T-helper 1 cell treated with Interleukin-12 subunit alpha and Interleukin-12 subunit beta and Interleukin-4 antibody, amounts not matched to agents 30 μg/mL and 1 μg/mL, for 36 hours (primary cell): ENCODE results near the gene NAIF1.
A peak's percentile ranks its signal among the peaks of the same experiment; 100 is the strongest.

Experiments used
- H3K27ac Mint-ChIP-seq: one replicate; pipeline ENCODE4 v1.8.0; 2021; ENCODE audit warnings: mild to moderate bottlenecking, mixed read lengths
- H3K27me3 Mint-ChIP-seq: one replicate; pipeline ENCODE4 v1.8.0; 2021; ENCODE audit warnings: low read depth, mixed read lengths
- H3K36me3 Mint-ChIP-seq: one replicate; pipeline ENCODE4 v1.8.0; 2021; ENCODE audit warnings: low read depth, mixed read lengths
- H3K4me1 Mint-ChIP-seq: one replicate; pipeline ENCODE4 v1.8.0; 2021; ENCODE audit warnings: low read depth, mixed read lengths
- H3K4me3 Mint-ChIP-seq: one replicate; pipeline ENCODE4 v1.8.0; 2021; ENCODE audit warnings: mild to moderate bottlenecking, moderate library complexity, mixed read lengths
- H3K9me3 Mint-ChIP-seq: one replicate; pipeline ENCODE4 v1.8.0; 2021; ENCODE audit warnings: mixed read lengths

NAIF1 gene

GRCh38 chr9:128062846-128063831 lies 4.0 kb downstream of the NAIF1 start:
- H3K27ac Mint-ChIP-seq: no peak overlapping the region
- peaks cover 18% of the 10 kb centered on the region for H3K36me3 Mint-ChIP-seq
- H3K4me3 Mint-ChIP-seq: no peak overlapping the region
- no peaks in the 10 kb centered on the region for H3K9me3 Mint-ChIP-seq
- H3K4me1 Mint-ChIP-seq: peaks cover 26% of the 10 kb centered on the region
- H3K27me3 Mint-ChIP-seq: no peaks in the 10 kb centered on the region

- peak overlapping the region; percentile 42 for H3K27ac Mint-ChIP-seq
- no peak overlapping the region for H3K4me3 Mint-ChIP-seq
- no peaks in the 10 kb centered on the region for H3K27me3 Mint-ChIP-seq
- H3K9me3 Mint-ChIP-seq: no peaks in the 10 kb centered on the region
- peaks cover 18% of the 10 kb centered on the region for H3K36me3 Mint-ChIP-seq
- H3K4me1 Mint-ChIP-seq: peaks cover 26% of the 10 kb centered on the region
Observed at GRCh38 chr9:128062279-128062678, 4.8 kb downstream of the NAIF1 start.

DNA sequence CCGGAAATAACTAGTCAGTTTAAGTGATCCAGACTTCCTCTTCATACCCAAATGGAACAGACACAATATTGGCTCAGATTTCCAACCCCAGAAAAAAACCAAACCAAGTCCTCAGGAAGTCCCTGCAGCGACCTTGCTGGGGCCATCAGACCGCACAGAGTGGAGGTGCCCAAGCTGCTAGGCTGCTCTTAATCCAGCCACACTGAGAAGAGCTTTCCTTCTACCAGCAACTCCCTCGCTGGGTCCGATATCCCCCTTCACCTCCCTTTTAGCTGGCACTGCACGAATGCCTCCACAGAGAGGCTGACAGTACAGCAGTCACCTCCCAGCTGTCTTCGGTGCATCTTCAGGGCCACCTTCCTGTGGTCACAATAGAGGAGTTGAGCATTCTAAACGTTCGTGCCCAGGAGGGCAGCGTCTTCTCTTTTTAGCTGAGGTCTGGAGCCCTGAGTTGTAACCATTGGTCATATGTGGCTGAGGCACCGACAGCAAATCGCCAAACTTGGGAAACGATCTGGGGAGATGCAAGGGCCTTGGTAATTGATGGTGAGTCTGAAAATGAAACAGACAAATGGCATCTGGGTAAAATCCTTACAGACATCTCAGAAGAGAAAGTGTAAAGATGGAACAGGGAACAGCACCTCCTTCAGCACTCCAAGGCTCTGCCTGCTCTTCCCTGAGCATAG lies 5.7 kb downstream of the NAIF1 start:
- peak overlapping the region; percentile 57 for H3K27ac Mint-ChIP-seq
- peaks cover 26% of the 10 kb centered on the region for H3K4me1 Mint-ChIP-seq
- H3K4me3 Mint-ChIP-seq: peak overlapping the region; percentile 36
- no peaks in the 10 kb centered on the region for H3K9me3 Mint-ChIP-seq
- H3K36me3 Mint-ChIP-seq: peaks cover 18% of the 10 kb centered on the region
- no peaks in the 10 kb centered on the region for H3K27me3 Mint-ChIP-seq

GRCh38 chr9:128059365-128059983 lies 7.6 kb downstream of the NAIF1 start:
- no peaks in the 10 kb centered on the region for H3K9me3 Mint-ChIP-seq

GRCh38 chr9:128057724-128058409 lies 9.3 kb downstream of the NAIF1 start:
- Mint-ChIP-seq H3K27ac (no peak overlapping the region), H3K36me3 (peaks cover 7% of the 10 kb centered on the region)

More at GRCh38 chr9:128059365-128059983, 7.6 kb downstream of the NAIF1 start:
- Mint-ChIP-seq H3K36me3 (peaks cover 9% of the 10 kb centered on the region), H3K27ac (no peak overlapping the region), H3K4me1 (peaks cover 16% of the 10 kb centered on the region), H3K27me3 (peaks cover under 1% of the 10 kb centered on the region), H3K4me3 (no peak overlapping the region)

DNA sequence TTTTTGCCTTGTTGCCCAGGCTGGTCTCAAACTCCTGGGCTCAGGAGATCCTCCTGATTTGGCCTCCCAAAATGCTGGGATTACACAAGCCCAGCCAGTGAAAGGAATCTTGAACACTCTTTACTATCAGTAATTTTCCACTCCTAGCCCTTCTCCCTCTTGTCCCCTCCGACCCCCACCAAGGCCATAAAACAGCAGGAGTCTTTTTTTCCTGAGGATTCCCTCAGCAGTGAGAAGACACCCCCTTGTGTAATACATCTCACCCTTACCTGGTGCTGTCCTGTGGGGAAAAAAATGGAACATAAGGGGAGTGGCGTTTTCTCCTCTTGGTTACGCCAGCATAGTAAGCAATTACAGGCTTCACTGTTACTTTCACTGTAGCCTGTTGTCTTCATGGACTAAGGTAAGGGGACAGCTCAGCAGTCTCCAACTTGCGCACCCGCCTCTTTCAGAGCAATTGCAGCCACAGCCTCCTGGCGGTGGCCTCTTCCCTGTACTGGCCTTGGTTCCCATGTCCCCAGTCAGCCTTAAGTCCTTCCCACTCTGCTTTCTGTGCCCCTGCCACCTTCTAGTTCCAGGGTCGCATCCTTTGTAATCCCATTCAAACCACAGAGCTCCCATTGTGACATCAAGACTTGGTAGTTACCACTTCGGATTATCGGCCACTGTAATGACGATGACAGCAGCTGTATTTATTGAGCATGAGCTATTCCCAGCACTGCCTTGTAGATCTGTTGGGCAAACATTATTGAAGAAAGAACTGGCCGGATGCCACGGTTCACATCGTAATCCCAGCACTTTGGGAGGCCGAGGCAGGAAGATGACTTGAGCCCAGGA lies 10.0 kb downstream of the NAIF1 start:
- Mint-ChIP-seq H3K36me3 (peaks cover 3% of the 10 kb centered on the region), H3K4me3 (no peak overlapping the region), H3K27ac (no peak overlapping the region), H3K4me1 (peaks cover 8% of the 10 kb centered on the region), H3K9me3 (no peaks in the 10 kb centered on the region), H3K27me3 (peaks cover 9% of the 10 kb centered on the region)

More at GRCh38 chr9:128057724-128058409, 9.3 kb downstream of the NAIF1 start:
- no peak overlapping the region for H3K4me3 Mint-ChIP-seq
- H3K27me3 Mint-ChIP-seq: peaks cover 9% of the 10 kb centered on the region
- H3K9me3 Mint-ChIP-seq: no peaks in the 10 kb centered on the region
- peaks cover 13% of the 10 kb centered on the region for H3K4me1 Mint-ChIP-seq

DNA sequence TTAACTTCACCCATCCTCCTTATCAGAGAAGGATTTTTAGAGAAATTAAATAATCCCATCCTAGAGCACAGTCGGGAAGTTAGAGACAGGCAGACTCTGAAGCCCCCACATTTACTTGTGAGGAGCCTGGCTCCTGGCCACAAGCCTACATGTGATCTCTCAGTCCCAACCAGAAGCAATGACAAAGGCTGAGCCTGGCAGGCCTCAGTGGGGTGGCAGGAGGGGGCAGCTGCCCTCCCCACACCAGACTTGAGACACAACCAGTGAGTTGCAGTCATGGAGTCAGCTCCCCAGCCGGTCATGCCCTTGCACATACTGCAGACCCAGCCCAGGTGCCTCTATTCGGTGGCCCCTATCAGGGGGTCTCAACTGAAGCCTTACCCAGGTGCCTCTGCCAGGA lies 11.0 kb downstream of the NAIF1 start:
- H3K4me3 Mint-ChIP-seq: no peak overlapping the region
- H3K27me3 Mint-ChIP-seq: peaks cover 9% of the 10 kb centered on the region
- no peak overlapping the region for H3K27ac Mint-ChIP-seq
- no peaks in the 10 kb centered on the region for H3K36me3 Mint-ChIP-seq
- peaks cover under 1% of the 10 kb centered on the region for H3K4me1 Mint-ChIP-seq
- H3K9me3 Mint-ChIP-seq: no peaks in the 10 kb centered on the region

GRCh38 chr9:128055344-128056040 lies 11.6 kb downstream of the NAIF1 start:
- Mint-ChIP-seq H3K36me3 (no peaks in the 10 kb centered on the region), H3K27ac (no peak overlapping the region), H3K9me3 (no peaks in the 10 kb centered on the region), H3K4me1 (no peaks in the 10 kb centered on the region), H3K27me3 (peaks cover 9% of the 10 kb centered on the region), H3K4me3 (no peak overlapping the region)

DNA sequence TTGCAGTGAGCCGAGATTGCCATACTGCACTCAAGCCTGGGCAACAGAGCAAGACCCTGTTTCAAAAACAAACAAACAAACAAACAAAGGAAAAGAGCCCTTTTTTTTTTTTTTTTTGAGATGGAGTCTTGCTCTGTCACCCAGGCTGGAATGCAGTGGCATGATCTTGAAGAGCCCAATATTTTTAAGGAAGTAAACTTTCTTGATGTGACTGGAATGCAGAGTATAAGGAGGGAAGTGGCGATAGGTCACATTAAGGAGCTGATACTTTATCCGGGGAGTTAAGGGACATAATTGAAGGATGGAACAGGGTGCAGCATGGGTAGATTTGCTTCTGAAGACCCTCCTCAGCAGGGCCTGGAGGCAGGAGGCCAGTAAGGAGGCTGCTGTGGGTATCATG lies 13.0 kb downstream of the NAIF1 start:
- Mint-ChIP-seq H3K4me3 (no peak overlapping the region), H3K27me3 (peaks cover 9% of the 10 kb centered on the region), H3K4me1 (no peaks in the 10 kb centered on the region), H3K36me3 (no peaks in the 10 kb centered on the region), H3K27ac (no peak overlapping the region), H3K9me3 (no peaks in the 10 kb centered on the region)

- Mint-ChIP-seq H3K4me1 (no peaks in the 10 kb centered on the region), H3K9me3 (no peaks in the 10 kb centered on the region), H3K27ac (no peak overlapping the region), H3K4me3 (no peak overlapping the region), H3K27me3 (peaks cover 9% of the 10 kb centered on the region), H3K36me3 (no peaks in the 10 kb centered on the region)
Observed at GRCh38 chr9:128053560-128053959, 13.6 kb downstream of the NAIF1 start.

DNA sequence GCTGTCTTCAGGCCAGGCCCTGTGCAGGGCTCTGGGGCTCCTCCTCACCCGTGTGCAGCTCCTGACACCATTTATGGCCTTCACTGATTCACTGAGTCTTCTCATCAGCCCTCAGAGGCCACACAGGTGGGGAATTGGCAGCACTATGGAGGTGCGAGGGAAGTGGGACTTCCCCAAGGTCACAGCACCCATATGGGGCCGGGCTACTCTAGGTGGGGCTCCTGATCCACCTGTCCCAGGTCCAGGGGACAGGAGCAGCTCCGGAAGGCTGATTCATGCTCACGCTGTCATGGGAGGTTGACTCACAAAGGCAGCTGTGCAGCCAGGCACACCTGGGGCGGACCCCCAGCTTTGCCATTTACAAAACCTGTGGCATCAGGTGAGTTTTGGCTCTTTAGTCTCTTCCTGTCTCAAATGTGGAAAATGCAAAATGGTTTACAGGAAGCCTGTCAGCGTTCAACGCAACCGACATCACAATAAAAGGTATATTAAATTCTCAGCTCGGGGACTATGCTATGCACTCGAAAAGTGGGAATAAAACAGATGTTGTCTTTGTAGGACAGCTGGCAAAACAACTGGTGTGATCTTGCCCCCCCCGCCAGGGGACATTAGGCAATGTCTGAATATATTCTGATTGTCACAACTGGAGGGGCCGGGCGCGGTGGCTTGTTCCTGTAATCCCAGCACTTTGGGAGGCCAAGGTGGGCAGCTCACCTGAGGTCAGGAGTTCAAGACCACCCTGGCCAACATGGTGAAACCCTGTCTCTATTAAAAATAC lies 15.0 kb downstream of the NAIF1 start:
- Mint-ChIP-seq H3K4me1 (no peaks in the 10 kb centered on the region), H3K9me3 (no peaks in the 10 kb centered on the region), H3K27me3 (peaks cover 9% of the 10 kb centered on the region), H3K36me3 (no peaks in the 10 kb centered on the region), H3K27ac (no peak overlapping the region), H3K4me3 (no peak overlapping the region)

DNA sequence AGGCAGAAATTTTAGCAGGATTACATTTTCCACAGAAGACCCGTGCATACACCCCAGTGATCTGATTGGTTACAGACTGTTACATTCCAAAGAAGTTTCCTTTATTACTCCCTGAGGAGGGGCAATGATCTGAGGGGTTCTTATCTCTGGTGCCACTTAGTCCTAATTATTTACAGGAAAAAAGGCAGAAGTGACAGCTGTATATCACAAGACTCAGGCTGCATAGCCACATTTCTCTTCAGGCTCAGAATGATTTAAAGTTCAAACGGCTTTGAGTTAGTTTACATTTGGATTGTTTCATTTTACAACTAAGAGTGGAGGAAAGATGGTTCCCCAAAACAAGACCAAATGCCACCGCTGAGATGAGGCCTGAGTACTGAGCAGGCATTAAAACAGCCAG lies 17.3 kb downstream of the NAIF1 start:
- Mint-ChIP-seq H3K36me3 (no peaks in the 10 kb centered on the region), H3K27me3 (peaks cover 13% of the 10 kb centered on the region), H3K4me1 (no peaks in the 10 kb centered on the region), H3K27ac (no peak overlapping the region), H3K9me3 (no peaks in the 10 kb centered on the region), H3K4me3 (no peak overlapping the region)
